HCT116 (cell line): ENCODE data around the gene FUNDC2. TPM values are rescaled to one million over a fixed set of nuclear protein-coding genes. Genes with fewer than 3 reads are reported as not detected.

Experiments
- ATAC-seq: fragments of 200-7000 bp; cut with Tn5 transposase; 2 replicates; pipeline ENCODE4 v1.9.1; 2020; ENCODE audit warnings: mild to moderate bottlenecking, moderate library complexity
- Bru-seq: library from RNA; stranded (reverse); fragments of 400-500 nt; gene quantifications from one replicate; lab custom pipeline; 2021; lab: Mats Ljungman, UMichigan
- BruChase-seq, 2 experiments: library from RNA; stranded (reverse); fragments of 400-500 nt; gene quantifications; one replicate each; lab custom pipeline; 2021; lab: Mats Ljungman, UMichigan
- BruUV-seq: library from RNA; stranded (reverse); fragments of 400-500 nt; replicated peaks from 2 replicates; lab custom pipeline; 2021; lab: Mats Ljungman, UMichigan
- CTCF ChIA-PET: fragments of 300-600 bp; sonication (Branson Sonifier 250); formaldehyde crosslinking; loops from one replicate; lab custom pipeline; 2021; ENCODE audit warnings: antibody characterized with exemption; lab: Charles Lee
- POLR2A ChIA-PET: fragments of 300-600, 350-600 bp; sonication (Branson Sonifier 250); formaldehyde crosslinking; loops from one replicate; lab custom pipeline; 2021; ENCODE audit warnings: antibody characterized with exemption; lab: Charles Lee
- RAD21 ChIA-PET, 2 experiments: fragments of 300-600 bp; sonication (Branson Sonifier 250); formaldehyde crosslinking; loops; one replicate each; lab custom pipeline; 2023; ENCODE audit warnings: low total read pairs in 2 of 2; ENCODE audit not compliant: uncharacterized antibody in 2 of 2, unreplicated experiment in 2 of 2, low non-redundant PET in 1 of 2; lab: Charles Lee
- DNase-seq: peaks from one replicate; pipeline ENCODE4 v3.0.0-alpha.2; 2010; ENCODE audit warnings: low read depth, low spot score
- H2AFZ ChIP-seq: fragments of 200-600 bp; shearing (Covaris generic), sonication (generic); 2 replicates; pipeline ENCODE4 v1.6.1; 2017; ENCODE audit warnings: low read depth, mixed run types, mixed read lengths, antibody characterized with exemption, low read length; ENCODE audit not compliant: poor library complexity, severe bottlenecking
- H3K27ac ChIP-seq: 2 replicates; pipeline ENCODE4 v1.5.1; 2012; ENCODE audit warnings: low read depth, low read length
- H3K27me3 ChIP-seq: fragments of 200-600 bp; sonication (generic); 2 replicates; pipeline ENCODE4 v1.6.1; 2016; ENCODE audit warnings: mixed run types, low read length, mixed read lengths; ENCODE audit not compliant: insufficient read depth
- H3K36me3 ChIP-seq, 2 experiments: fragments of 200-500 bp in 1 of 2; fragments of 200-600 bp in 1 of 2; sonication (Bioruptor generic) in 1 of 2; sonication (generic) in 1 of 2; 2 replicates each; pipeline versions ENCODE4 v1.5.1 to v1.6.1; 2014 to 2016; ENCODE audit warnings: low read length in 2 of 2, inconsistent platforms in 1 of 2, mixed read lengths in 1 of 2, mixed run types in 1 of 2; ENCODE audit not compliant: insufficient read depth in 2 of 2, control insufficient read depth in 1 of 2
- H3K4me1 ChIP-seq, 2 experiments: fragments of 200-600 bp in 1 of 2; sonication (generic) in 1 of 2; 2 replicates each; pipeline versions ENCODE4 v1.5.1 to v1.6.1; 2012 to 2017; ENCODE audit warnings: low read length in 2 of 2, inconsistent platforms in 1 of 2, mild to moderate bottlenecking in 1 of 2, mixed read lengths in 1 of 2, mixed run types in 1 of 2, moderate library complexity in 1 of 2; ENCODE audit not compliant: insufficient read depth in 2 of 2, control insufficient read depth in 1 of 2
- H3K4me2 ChIP-seq: fragments of 200-600 bp; sonication (generic); 2 replicates; pipeline ENCODE4 v1.6.1; 2017; ENCODE audit warnings: mixed run types, low read length, mixed read lengths
- H3K4me3 ChIP-seq, 2 experiments: fragments of 200-600 bp in 1 of 2; sonication (generic) in 1 of 2; replicated peaks in 1 of 2; 2 replicates each; pipeline ENCODE4 v1.5.1; 2011 to 2016; ENCODE audit warnings: low read length in 2 of 2, control low read depth in 1 of 2, low read depth in 1 of 2, mild to moderate bottlenecking in 1 of 2, mixed read lengths in 1 of 2, mixed run types in 1 of 2
- H3K79me2 ChIP-seq: fragments of 200-600 bp; sonication (generic); 2 replicates; pipeline ENCODE4 v1.6.1; 2017; ENCODE audit warnings: mild to moderate bottlenecking, mixed run types, low read length, moderate library complexity, mixed read lengths; ENCODE audit not compliant: insufficient read depth
- H3K9ac ChIP-seq: fragments of 200-600 bp; sonication (generic); 2 replicates; pipeline ENCODE4 v1.6.1; 2016; ENCODE audit warnings: low read length, mixed read lengths
- H3K9me2 ChIP-seq: fragments of 200-600 bp; sonication (generic), shearing (Covaris generic); 2 replicates; pipeline ENCODE4 v1.6.1; 2017; ENCODE audit warnings: mixed run types, mild to moderate bottlenecking, moderate library complexity; ENCODE audit not compliant: insufficient read depth
- H3K9me3 ChIP-seq, 2 experiments: fragments of 200-500 bp in 1 of 2; fragments of 200-600 bp in 1 of 2; sonication (Bioruptor generic) in 1 of 2; sonication (generic) in 1 of 2; 2 replicates each; pipeline ENCODE4 v1.6.1; 2014 to 2017; ENCODE audit warnings: low read length in 2 of 2, mixed read lengths in 2 of 2, inconsistent platforms in 1 of 2, low read depth in 1 of 2, mild to moderate bottlenecking in 1 of 2, mixed run types in 1 of 2, moderate library complexity in 1 of 2; ENCODE audit not compliant: control insufficient read depth in 1 of 2, insufficient read depth in 1 of 2
- H4K20me1 ChIP-seq: fragments of 200-600 bp; sonication (generic), shearing (Covaris generic); 2 replicates; pipeline ENCODE4 v1.6.1; 2017; ENCODE audit warnings: mixed run types, mild to moderate bottlenecking, moderate library complexity; ENCODE audit not compliant: insufficient read depth
- ELF1 ChIP-seq: IDR thresholded peaks from 2 replicates; pipeline ENCODE4 v1.6.1; 2012; ENCODE audit warnings: low read depth, borderline replicate concordance
- POLR2A ChIP-seq: IDR thresholded peaks from 2 replicates; pipeline ENCODE4 v1.7.0; 2011; ENCODE audit warnings: borderline replicate concordance; ENCODE audit not compliant: insufficient read depth, insufficient read length; ENCODE audit errors: extremely low read depth
- POLR2AphosphoS5 ChIP-seq: IDR thresholded peaks from 2 replicates; pipeline ENCODE4 v1.6.1; 2011; ENCODE audit warnings: mild to moderate bottlenecking, low read depth, low read length, moderate library complexity
- RAD21 ChIP-seq: IDR thresholded peaks from 2 replicates; pipeline ENCODE4 v1.6.1; 2012; ENCODE audit warnings: low read depth, mild to moderate bottlenecking
- REST ChIP-seq: IDR thresholded peaks from 2 replicates; pipeline ENCODE4 v1.6.1; 2012; ENCODE audit warnings: low read depth
- SIN3A ChIP-seq: IDR thresholded peaks from 2 replicates; pipeline ENCODE4 v1.6.1; 2012; ENCODE audit warnings: low read depth
- SP1 ChIP-seq: IDR thresholded peaks from 2 replicates; pipeline ENCODE4 v1.6.1; 2012; ENCODE audit warnings: low read depth
- TCF7L2 ChIP-seq: IDR thresholded peaks from 2 replicates; pipeline ENCODE4 v1.7.0; 2011; ENCODE audit warnings: borderline replicate concordance, inconsistent platforms; ENCODE audit not compliant: insufficient read depth, insufficient read length; ENCODE audit errors: extremely low read depth
- YY1 ChIP-seq: IDR thresholded peaks from 2 replicates; pipeline ENCODE4 v1.6.1; 2011; ENCODE audit warnings: low read length, low read depth, moderate library complexity, mild to moderate bottlenecking; ENCODE audit not compliant: insufficient replicate concordance; ENCODE audit errors: extremely low read depth
- ZBTB33 ChIP-seq: IDR thresholded peaks from 2 replicates; pipeline ENCODE4 v1.6.1; 2011; ENCODE audit warnings: mild to moderate bottlenecking, low read length, moderate library complexity; ENCODE audit not compliant: insufficient replicate concordance; ENCODE audit errors: extremely low read depth
- ZFX ChIP-seq: fragments of 450-650 bp; IDR thresholded peaks from 2 replicates; pipeline ENCODE4 v1.6.1; 2017
- intact Hi-C: fragments of 100-400 bp; cut with micrococcal nuclease; formaldehyde crosslinking; loops from 2 replicates; pipeline ENCODE4 v1.10.0; 2022
- long read RNA-seq: library from polyadenylated mRNA; unstranded; transcript quantifications from one replicate; pipeline ENCODE4 v2.0.0, GENCODE V29; 2021; ENCODE audit not compliant: unreplicated experiment
- polyA plus RNA-seq: library from polyadenylated mRNA; unstranded; fragments of >200 nt; gene quantifications from 2 replicates; pipeline ENCODE4 v1.2.1, GENCODE V29; 2012; ENCODE audit warnings: missing spikeins
- total RNA-seq: library from RNA; stranded (reverse); gene quantifications from one replicate; pipeline ENCODE4 v1.2.1, GENCODE V29; 2021; ENCODE audit not compliant: unreplicated experiment
- TF ChIP-seq, protein P1 (sequence below): IDR thresholded peaks from 2 replicates; pipeline ENCODE4 v1.6.1; 2012

Gene FUNDC2
- 32.5 TPM for total RNA-seq
- polyA plus RNA-seq = 34.7 and 37.4 TPM in 2 replicates
- Bru-seq, nascent RNA = percentile 64 among the genes with signal in this experiment
- BruChase-seq, experiment 1, labeled RNA remaining after a 6-hour chase = percentile 64 among the genes with signal in this experiment
- percentile 52 among the genes with signal in this experiment for BruChase-seq, experiment 2, labeled RNA remaining after a 2-hour chase
- long read RNA-seq, full-length matches to known transcripts = 24 of 26 reads
- long read RNA-seq, partial matches to known transcripts = 0 of 26 reads
- long read RNA-seq, other reads (novel, unspliced or antisense) = 2 of 26 reads

GRCh38 chrX:155026727-155027508 lies at the start of gene FUNDC2:
TSS of gene FUNDC2 (plus strand) at chrX:155026844. CDS start at chrX:155026939, 95 bp downstream.
- intact Hi-C loops = loop anchor here (2.0 kb wide), 1 partner anchor 44 kb away; the partner anchor contains the start of genes BRCC3, CMC4 and MTCP1
- ChIA-PET POLR2A (interaction anchor here (1.0 to 1.4 kb wide), 2 partner anchors 10 to 36 kb away, joined by 3 to 6 read pairs; no protein-coding TSS in a partner anchor), CTCF (interaction anchor here (0.7 to 1.0 kb wide), 2 partner anchors 30 to 109 kb away, joined by 3 read pairs; no protein-coding TSS in a partner anchor), RAD21 (no interaction called here)
- H3K4me2 ChIP-seq = peak within 1 kb of the TSS; percentile 78
- H3K4me3 ChIP-seq = peak within 1 kb of the TSS; percentile 69 to 70
- no peaks in the 10 kb centered on the region for H3K27me3 ChIP-seq
- no peaks in the 10 kb centered on the region for H4K20me1 ChIP-seq
- H2AFZ ChIP-seq = no peak within 1 kb of the TSS
- peak within 1 kb of the TSS; percentile 80 for H3K9ac ChIP-seq
- peak; percentile 88 for ATAC-seq
- H3K27ac ChIP-seq = peak within 1 kb of the TSS; percentile 95
- DNase-seq = peak; percentile 86
- TF ChIP-seq POLR2A (peak; percentile 58), RAD21 (no peak), ZBTB33 (peak; percentile 90), TCF7L2 (peak; percentile 94), YY1 (peak; percentile 84), POLR2AphosphoS5 (peak; percentile 81), ELF1 (no peak; the same call in 1 of the 2 replicates), ZFX (peak; percentile 47; the same call in 1 of the 2 replicates), REST (no peak), SP1 (no peak; the same call in 1 of the 2 replicates), SIN3A (peak; percentile 43)
- TF ChIP-seq, protein P1, sequence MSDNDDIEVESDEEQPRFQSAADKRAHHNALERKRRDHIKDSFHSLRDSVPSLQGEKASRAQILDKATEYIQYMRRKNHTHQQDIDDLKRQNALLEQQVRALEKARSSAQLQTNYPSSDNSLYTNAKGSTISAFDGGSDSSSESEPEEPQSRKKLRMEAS = peak; percentile 91
- peaks cover 13% of the 10 kb centered on the region; the same call in 1 of the 2 replicates for H3K79me2 ChIP-seq
- H3K4me1 ChIP-seq = peaks cover 8 to 19% of the 10 kb centered on the region in 2 experiments
- no peaks in the 10 kb centered on the region for H3K9me3 ChIP-seq
- no peaks in the 10 kb centered on the region for H3K9me2 ChIP-seq
- H3K36me3 ChIP-seq = no peaks in the 10 kb centered on the region
- BruUV-seq = no TSS peak
